OCI-M1 (cell line): Measurements from ENCODE around the gene HMG20B.
A peak's percentile ranks its signal among the peaks of the same experiment; 100 is the strongest.
"Not testable (repeated sequence)": the region's sequence is repeated elsewhere in the genome, so short reads cannot be mapped to it uniquely, and the experiment has no call there.

Experiments
- DNase-seq: peaks from one replicate; lab custom pipeline; 2025; lab: John Stamatoyannopoulos, UW

HMG20B gene

GRCh38 chr19:3556978-3557460 is 15.7 kb upstream of the HMG20B start:
- peak; percentile 31 for DNase-seq

DNA sequence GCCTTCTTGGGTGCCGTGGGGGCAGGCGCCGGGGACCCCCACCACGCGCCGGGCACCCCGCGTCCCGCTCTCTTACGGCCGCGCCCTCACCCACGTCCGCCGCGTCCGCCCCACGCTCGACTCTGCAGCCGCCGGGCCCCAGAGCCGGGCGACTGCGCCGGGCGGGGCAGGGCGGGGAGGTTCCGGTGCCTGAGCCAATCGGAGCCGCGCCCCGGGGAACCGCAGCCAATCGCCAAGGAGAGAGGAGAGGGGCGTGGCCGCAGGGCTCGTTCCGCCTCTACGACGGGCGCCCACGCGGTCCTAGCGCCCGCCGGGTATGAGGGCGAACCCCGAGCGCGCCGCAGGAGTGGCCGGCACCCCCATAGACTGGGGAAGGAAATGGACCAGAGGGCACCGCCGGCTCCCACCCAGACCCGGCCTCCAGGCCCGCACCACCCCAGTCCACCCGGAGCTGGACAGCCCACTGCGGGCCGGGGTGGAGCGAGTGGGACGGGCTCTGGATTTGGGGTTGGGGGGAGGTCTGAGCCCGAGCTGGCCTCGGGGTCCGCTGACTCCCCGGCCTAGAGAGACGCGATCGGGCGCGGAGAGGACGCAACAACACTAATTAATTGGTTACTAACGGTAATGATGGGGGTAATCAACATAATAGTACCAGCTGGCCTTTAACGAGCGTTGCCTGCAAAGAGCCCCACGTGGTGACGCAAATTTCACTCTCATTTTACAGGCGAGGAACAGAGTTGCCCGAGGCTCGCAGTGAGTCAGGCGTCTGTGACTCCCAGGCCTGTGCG is 15.1 kb upstream of the HMG20B start, which contains the start of gene MFSD12:
MFSD12 (minus strand) TSS at position 126 of the 788 bp plus-strand sequence. CDS start 183 bp downstream, outside the sequence.
- DNase-seq, result peak; percentile 92

- no peak for DNase-seq
Measured at GRCh38 chr19:3563709-3564524, 8.8 kb upstream of the HMG20B start.

GRCh38 chr19:3565139-3565538 is 7.6 kb upstream of the HMG20B start:
- DNase-seq, result no peak

- DNase-seq, result not testable (repeated sequence)
Measured at GRCh38 chr19:3570042-3570441, 2.7 kb upstream of the HMG20B start.

- no peak for DNase-seq
Measured at GRCh38 chr19:3570606-3571011, 2.1 kb upstream of the HMG20B start.

GRCh38 chr19:3572132-3572854 is 451 bp upstream of the HMG20B start:
- peak; percentile 98 for DNase-seq

DNA sequence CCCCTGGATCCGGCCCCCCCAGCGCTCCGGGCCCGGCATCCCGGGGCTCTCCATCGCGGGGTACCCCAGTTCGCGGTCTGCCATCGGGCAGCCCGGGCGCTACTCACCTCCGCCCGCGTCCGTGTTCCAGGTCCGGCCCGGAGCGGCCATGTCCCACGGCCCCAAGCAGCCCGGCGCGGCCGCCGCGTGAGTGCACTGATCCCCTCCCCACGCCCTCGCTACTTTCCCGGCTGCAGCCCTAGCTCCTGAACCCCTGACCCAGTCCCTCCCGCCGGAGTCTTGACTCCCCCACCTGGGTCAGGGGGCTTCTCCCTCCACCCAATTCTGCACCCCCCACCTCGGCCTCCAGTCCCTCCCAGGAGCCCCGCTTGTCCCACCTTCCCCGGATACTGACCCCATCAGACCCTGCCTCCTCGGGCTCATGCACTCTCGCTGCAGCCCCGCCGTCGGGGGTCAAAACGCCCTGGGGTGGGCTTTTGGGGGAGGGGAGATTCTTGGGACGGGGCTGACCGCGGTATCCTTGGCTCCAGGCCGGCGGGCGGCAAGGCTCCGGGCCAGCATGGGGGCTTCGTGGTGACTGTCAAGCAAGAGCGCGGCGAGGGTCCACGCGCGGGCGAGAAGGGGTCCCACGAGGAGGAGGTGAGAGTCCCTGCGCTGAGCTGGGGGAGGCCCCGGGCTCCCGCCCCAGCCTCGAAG is 566 bp downstream of the HMG20B start:
- DNase-seq, result peak; percentile 18

- DNase-seq, result peak; percentile 96
Measured at GRCh38 chr19:3573858-3574637, 1.3 kb downstream of the HMG20B start.

DNA sequence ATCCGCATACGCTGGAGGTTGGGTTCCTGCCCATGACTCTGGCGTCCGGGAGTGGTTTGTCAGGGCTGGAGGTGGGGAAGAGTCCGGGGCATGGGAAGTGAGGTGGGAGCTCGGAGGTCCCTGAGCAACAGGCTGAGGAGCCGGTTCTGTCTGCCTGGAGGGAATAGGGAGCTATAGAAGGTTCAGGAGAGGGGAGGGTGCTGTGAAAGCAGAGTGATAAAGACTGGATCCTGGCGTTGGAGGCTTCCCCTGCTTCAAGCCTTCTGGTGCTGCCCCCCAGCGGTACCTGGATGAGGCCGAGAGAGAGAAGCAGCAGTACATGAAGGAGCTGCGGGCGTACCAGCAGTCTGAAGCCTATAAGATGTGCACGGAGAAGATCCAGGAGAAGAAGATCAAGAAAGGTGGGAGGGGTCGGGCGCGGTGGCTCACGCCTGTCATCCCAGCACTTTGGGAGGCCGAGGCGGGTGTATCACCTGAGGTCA is 2.6 kb downstream of the HMG20B start:
- peak; percentile 41 for DNase-seq

DNA sequence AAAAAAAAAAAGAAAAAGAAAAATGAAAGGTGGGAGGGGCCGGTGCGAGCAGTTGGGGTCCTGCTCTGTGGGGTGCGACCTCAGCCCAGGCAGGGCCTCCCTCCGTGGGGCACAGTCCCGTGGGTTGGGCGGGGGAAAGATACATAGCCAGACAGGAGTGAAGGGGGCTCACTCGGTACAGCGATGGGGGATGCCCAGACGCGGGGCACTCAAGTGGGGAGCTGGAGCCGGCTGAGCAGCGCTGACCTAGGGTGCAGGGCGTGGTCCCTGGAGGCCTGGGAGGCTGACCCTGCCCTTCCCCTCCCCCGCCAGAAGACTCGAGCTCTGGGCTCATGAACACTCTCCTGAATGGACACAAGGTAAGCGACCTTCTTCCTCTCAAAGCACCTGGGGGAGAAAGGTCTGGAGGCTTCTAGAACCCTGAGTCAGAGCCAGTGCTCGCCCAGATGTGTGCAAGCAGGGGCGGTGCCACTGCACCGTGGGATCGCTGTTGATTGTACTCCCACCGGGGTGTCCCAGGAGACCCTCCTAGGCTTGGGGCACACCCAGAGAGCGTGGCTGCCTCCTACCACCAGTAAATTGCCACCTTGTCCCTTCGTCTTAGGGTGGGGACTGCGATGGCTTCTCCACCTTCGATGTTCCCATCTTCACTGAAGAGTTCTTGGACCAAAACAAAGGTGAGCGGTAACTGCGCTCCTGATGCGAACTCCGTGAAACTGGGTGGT is 3.4 kb downstream of the HMG20B start:
- DNase-seq, result no peak

DNA sequence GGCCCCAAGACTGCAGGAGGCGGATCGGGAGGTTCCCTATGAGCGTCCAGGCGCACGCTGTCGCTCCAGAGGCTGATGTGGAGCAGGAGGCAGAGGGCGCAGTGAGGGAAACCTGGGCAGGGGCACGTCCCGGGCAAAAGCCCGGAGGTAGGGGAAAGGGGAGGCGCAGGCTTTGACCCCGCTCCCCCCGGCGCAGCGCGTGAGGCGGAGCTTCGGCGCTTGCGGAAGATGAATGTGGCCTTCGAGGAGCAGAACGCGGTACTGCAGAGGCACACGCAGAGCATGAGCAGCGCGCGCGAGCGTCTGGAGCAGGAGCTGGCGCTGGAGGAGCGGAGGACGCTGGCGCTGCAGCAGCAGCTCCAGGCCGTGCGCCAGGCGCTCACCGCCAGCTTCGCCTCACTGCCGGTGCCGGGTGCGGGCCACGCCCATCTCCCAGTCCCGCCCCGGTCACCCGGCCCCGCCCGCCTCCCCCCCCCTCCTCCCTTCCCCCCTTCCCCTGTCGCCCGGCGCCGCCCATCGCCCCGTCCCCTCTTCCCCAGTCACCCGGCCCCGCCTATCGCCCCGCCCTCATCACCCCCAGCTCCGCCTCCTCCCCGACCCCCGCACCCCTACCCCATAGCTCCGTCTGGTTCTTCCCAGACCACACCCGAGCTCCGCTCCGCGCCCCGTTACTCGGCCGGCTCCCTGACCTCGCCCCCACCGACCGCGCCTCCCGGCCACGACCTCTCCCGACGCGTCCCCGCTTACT is 4.1 kb downstream of the HMG20B start:
- no peak for DNase-seq

DNA sequence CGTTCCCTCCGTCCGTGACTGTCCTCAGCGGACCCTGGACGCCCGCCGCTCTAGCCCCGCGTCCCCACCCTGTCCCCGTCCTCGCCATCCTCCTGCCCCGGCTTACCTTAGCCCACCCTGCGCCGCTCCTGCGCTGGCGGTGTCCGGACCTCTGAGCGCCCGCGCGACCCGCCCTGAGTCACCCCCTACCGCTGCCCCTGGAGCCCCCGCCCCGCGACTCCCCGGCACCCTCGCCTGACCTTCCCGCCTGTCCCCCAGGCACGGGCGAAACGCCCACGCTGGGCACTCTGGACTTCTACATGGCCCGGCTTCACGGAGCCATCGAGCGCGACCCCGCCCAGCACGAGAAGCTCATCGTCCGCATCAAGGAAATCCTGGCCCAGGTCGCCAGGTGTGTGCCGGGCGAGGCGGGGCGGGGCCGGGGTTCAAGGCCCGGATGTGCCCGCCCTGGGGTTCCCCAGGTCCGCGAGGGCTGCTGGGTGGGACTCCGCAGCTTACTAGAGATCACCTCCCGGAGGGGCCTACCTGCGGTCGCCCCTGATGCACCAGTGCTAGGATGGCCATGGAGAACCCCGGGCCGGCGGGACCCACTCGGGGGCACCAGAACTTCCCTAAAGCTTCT is 5.1 kb downstream of the HMG20B start:
- no peak for DNase-seq

DNA sequence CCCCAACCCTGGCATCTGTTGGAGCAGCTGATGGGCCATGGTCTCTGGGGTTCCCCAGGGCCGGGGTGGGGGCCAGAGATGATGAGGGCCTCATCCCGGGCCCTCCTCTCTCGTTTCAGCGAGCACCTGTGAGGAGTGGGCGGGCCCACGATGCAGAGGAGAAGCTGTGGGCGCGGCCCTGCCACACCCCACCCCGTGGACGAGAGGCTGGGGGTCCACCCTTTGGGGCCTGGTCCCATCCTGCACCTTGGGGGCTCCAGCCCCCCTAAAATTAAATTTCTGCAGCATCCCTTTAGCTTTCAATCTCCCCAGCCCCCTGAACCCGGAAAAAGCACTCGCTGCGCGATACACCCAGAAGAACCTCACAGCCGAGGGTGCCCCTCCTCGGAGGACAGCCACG is 5.6 kb downstream of the HMG20B start:
- no peak for DNase-seq

DNA sequence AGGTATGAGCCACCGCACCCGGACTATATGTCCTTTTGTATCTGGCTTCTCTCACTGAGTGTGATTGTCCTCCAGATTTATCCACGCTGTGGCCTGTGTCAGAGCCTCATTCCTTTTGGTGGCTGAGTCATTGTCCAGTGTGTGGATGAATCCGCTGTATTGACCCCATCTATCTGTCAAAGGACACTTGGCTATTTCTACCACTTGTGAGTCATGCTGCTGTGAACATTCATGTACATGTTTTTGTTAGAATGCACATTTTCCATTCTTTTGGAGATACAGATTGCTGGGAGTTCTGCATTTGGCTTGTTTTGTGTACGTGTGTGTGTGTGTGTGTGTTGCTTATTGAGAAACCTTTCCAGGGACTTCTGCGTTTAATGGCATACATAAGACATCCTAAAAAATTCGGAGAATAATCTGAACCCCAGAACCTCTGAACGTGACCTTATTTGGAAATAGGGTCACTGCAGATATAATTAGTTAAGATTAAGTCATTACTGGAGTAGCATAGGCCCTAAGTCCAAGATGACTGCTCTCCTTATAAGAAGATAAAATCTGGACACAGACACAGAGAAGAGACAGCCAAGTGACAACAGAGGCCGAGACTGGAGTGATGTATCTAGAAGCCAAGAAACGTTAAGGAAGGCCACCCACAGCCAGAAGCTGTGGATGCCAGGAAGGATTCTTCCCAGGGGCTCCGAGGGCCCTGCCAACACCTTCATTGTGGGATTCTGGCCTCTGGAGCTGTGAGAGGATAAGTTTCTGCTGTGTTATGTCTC is 7.6 kb downstream of the HMG20B start:
- DNase-seq, result peak; percentile 17

DNA sequence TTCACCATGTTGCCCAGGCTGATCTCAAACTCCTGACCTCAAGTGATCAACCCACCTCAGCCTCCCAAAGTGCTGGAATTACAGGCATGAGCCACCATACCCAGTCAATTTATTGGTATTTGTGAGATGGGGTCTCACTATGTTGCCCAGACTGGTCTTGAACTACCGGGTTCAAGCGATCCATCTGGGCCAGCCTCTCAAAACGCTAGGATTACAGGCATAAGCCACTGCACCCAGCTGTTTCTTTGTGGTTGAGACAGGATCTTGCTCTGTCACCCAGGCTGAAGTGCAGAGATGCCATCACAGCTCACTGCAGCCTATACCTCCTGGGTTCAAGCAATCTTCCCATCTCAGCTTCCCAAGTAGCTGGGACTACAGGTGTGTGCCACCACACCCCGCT is 9.0 kb downstream of the HMG20B start:
- not testable (repeated sequence) for DNase-seq

- DNase-seq, result not testable (repeated sequence)
Measured at GRCh38 chr19:3584036-3584802, 11.5 kb downstream of the HMG20B start.
